ENCODE results near the gene BEST2.

DNA sequence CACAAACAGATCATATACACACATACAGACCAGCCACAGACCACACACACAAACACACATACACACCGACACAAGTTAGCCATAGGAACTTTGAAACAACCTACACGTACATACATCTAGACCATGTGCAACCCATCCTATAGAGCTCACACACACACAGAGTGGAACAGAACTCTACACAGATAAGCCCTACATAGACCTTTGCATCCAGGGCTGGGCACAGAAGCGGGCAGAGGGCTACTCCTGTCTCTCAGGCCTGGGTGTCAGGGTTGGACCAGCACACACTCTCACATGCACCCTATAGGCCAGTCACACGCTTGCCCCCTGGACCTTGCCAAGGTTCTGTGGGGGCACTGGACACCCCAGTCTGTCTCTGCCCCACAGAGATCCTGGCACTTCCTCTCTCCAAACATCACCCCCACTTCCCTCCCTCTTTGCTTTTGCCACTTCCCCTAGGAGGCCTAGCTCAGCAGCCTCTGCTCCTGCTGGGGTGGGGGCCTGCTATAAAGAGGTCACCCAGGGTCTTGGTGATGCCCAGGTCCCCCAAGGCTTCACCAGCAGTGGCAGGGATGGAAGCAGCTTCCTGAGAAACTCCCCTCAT is 33.9 kb downstream of the BEST2 start:
- no peak for TF ChIP-seq POLR2A (IDR thresholded peaks at IDR 0.05; ENCODE audit: borderline replicate concordance, extremely low read depth, insufficient read depth, insufficient read length)
- TF ChIP-seq, protein P1, sequence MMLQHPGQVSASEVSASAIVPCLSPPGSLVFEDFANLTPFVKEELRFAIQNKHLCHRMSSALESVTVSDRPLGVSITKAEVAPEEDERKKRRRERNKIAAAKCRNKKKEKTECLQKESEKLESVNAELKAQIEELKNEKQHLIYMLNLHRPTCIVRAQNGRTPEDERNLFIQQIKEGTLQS (IDR thresholded peaks at IDR 0.05) = no peak
- no peak for TF ChIP-seq CTCF (IDR thresholded peaks at IDR 0.05 in 2 of 3, conservative IDR thresholded peaks at IDR 0.05 in 1 of 3; ENCODE audit: borderline replicate concordance in 1 of 3, insufficient read depth in 1 of 3, low read depth in 2 of 3, low read length in 2 of 3)
- TF ChIP-seq EZH2 (IDR thresholded peaks at IDR 0.05) = no peak
- no peak for TF ChIP-seq REST (IDR thresholded peaks at IDR 0.05; ENCODE audit: low read depth)
- TF ChIP-seq SIN3A (IDR thresholded peaks at IDR 0.05; ENCODE audit: low read depth) = no peak
- no peak for TF ChIP-seq ZBTB33 (IDR thresholded peaks at IDR 0.05; ENCODE audit: extremely low read depth, insufficient replicate concordance, low read length)
- no peak for TF ChIP-seq SP1 (IDR thresholded peaks at IDR 0.05; ENCODE audit: low read depth)
- no peak for TF ChIP-seq POLR2AphosphoS5 (IDR thresholded peaks at IDR 0.05; ENCODE audit: low read depth, low read length)
- TF ChIP-seq CBX3 (IDR thresholded peaks at IDR 0.05; ENCODE audit: low read depth) = no peak

Data from HCT116 (cell line).